ENCODE results near the gene TRIM10. TPM values are rescaled to one million over a fixed set of nuclear protein-coding genes. Genes with fewer than 3 reads are reported as not detected.
A peak's percentile ranks its signal among the peaks of the same experiment; 100 is the strongest.

TRIM10 gene
- total RNA-seq, 6 experiments from 2014 or later = 0.74 to 2.4 (median 1.4) TPM

DNA sequence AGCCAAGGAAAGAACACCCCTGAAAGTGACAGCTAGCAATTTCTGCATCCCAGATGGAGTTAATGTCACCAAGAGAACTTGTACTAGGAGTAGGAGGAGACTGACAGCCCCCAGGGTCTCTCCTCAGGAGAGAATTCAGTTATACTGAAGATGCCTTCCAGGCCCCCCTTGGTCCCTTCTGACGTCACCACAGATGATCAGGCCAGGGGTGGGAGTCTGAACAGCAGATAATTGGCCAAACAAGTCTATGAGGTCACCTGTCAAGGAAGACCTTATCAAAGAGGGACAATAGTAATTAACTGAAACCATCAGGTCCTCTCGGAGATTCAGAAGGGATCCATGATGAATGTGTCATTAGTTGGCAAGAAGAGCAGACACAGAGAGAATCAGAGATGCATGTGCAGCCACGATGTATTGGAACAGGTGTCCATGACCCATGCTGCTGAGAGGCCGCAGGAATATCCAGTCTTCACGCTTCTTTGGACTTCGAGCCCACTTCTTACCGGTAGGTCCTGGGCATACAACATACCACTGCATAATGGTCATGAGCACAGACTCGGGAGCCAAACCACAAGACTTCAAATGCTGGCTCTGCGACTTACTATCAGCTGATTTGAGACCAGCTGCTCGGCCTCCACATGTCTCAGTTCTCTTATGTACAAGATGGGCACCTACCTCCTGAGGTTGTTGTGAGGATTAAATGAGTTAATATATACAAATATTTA, 10.2 kb downstream of the TRIM10 start:
- intact Hi-C loops (cut with DNase I) = no loop called here
- no peaks in the 10 kb centered on the region for H3K9me3 ChIP-seq
- ATAC-seq (no peak), DNase-seq (no peak)
- H3K36me3 ChIP-seq = no peaks in the 10 kb centered on the region
- H3K4me1 ChIP-seq = no peaks in the 10 kb centered on the region
- 75% methylated on average over 5 of the region's 10 CpGs for WGBS (ENCODE audit: insufficient coverage, low coverage, low lambda C conversion rate, missing lambda C conversion rate)
- H3K27ac ChIP-seq = no peak overlapping the region
- TF ChIP-seq POLR2A (IDR thresholded peaks at IDR 0.05) = no peak
- no peak for TF ChIP-seq CTCF (IDR thresholded peaks at IDR 0.05)
- no peak overlapping the region for H3K4me3 ChIP-seq
- no peaks in the 10 kb centered on the region for H3K27me3 ChIP-seq

DNA sequence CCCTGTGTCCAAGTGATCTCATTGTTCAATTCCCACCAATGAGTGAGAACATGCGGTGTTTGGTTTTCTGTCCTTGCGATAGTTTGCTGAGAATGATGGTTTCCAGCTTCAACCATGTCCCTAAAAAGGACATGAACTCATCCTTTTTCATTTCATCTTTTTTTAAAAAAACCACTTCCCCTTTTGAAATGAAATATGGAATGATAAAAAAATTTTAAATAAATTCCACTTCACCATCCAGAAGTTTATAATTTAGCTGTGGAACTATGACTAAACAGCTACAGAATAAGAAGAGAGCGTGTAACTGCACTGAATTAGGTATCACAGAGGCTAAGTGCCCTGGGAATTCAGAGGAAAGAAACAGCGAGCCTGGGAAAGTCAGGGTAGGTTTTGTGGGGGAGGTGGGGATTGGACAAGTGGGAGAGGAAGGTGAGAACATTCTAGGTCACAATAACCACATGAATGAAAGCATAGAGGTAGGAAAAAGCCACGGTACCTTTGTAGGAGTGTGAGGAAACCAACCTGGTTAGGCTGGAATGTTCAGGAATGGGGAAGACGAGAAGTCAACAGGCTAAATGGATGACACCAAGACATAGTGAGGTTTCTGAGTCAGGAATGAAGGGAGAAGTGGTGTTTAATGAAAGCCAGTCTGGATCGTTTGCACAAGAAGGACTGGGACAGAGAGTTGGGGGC, 11.0 kb downstream of the TRIM10 start:
- 59% methylated on average over 7 of the region's 7 CpGs for WGBS (ENCODE audit: insufficient coverage, low coverage, low lambda C conversion rate, missing lambda C conversion rate)
- intact Hi-C loops (cut with DNase I) = no loop called here
- Histone ChIP-seq H3K4me3 (no peak overlapping the region), H3K9me3 (no peaks in the 10 kb centered on the region), H3K27me3 (no peaks in the 10 kb centered on the region), H3K27ac (no peak overlapping the region), H3K36me3 (no peaks in the 10 kb centered on the region), H3K4me1 (no peaks in the 10 kb centered on the region)
- no peak for DNase-seq
- TF ChIP-seq POLR2A (IDR thresholded peaks at IDR 0.05) (no peak), CTCF (IDR thresholded peaks at IDR 0.05) (no peak)
- no peak for ATAC-seq

DNA sequence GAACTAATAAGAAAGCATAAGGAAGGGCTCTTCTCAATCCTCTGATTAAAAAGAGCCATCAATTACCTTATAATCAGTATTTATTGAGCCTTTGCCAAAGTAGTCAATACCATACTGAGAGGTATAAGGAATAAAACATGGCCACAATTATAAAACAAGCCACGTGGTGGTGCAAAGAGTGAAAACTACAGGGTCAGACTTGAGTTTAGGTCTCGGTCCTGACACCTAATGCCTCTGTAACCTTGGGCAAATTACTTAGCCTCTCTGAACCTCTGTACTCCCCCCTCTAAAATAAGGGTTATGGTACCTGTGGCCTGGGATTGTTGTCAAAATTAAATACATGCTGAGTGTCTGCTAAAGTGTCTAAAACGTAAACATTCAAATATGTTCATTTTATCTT, 11.8 kb downstream of the TRIM10 start:
- H3K36me3 ChIP-seq = no peaks in the 10 kb centered on the region
- no peak for DNase-seq
- no peak overlapping the region for H3K27ac ChIP-seq
- no peaks in the 10 kb centered on the region for H3K9me3 ChIP-seq
- WGBS (ENCODE audit: insufficient coverage, low coverage, low lambda C conversion rate, missing lambda C conversion rate) = 37% methylated on average over 3 of the region's 3 CpGs
- intact Hi-C loops (cut with DNase I) = no loop called here
- no peak overlapping the region for H3K4me3 ChIP-seq
- no peaks in the 10 kb centered on the region for H3K4me1 ChIP-seq
- TF ChIP-seq POLR2A (IDR thresholded peaks at IDR 0.05) (no peak), CTCF (IDR thresholded peaks at IDR 0.05) (no peak)
- H3K27me3 ChIP-seq = no peaks in the 10 kb centered on the region
- peak in 2 of 4 donors; percentile 33 to 36 for ATAC-seq

- Histone ChIP-seq H3K27ac (no peak overlapping the region), H3K27me3 (no peaks in the 10 kb centered on the region), H3K4me3 (no peak overlapping the region), H3K9me3 (no peaks in the 10 kb centered on the region), H3K4me1 (no peaks in the 10 kb centered on the region), H3K36me3 (no peaks in the 10 kb centered on the region)
- WGBS (ENCODE audit: insufficient coverage, low coverage, low lambda C conversion rate, missing lambda C conversion rate) = 73% methylated on average over 2 of the region's 3 CpGs
- DNase-seq = no peak
- TF ChIP-seq POLR2A (IDR thresholded peaks at IDR 0.05) (no peak), CTCF (IDR thresholded peaks at IDR 0.05) (no peak)
- intact Hi-C loops (cut with DNase I) = no loop called here
- ATAC-seq = no peak
These were observed 13.9 kb downstream of the TRIM10 start for GRCh38 chr6:30147096-30147495.

Measured in right lobe of liver (tissue), 6 donors.